Measurements from ENCODE around the gene DNMT3L. TPM values are rescaled to one million over a fixed set of nuclear protein-coding genes. Genes with fewer than 3 reads are reported as not detected.

The DNMT3L gene
- total and polyA plus RNA-seq, 2 experiments from 2014 or later = 0.27 TPM; not detected in 1

GRCh38 chr21:44281801-44282200 is 20.1 kb upstream of the DNMT3L start (continued):
- TF ChIP-seq ZNF462 (CRISPR knock-in tag; IDR thresholded peaks at IDR 0.05) = no peak
- no peak for TF ChIP-seq JUNB (IDR thresholded peaks at IDR 0.05; ENCODE audit: unreplicated experiment)
- TF ChIP-seq NANOG (IDR thresholded peaks at IDR 0.05; ENCODE audit: borderline replicate concordance) = no peak
- TF ChIP-seq ZNF331 (CRISPR knock-in tag; IDR thresholded peaks at IDR 0.05; ENCODE audit: low read depth) = no peak
- TF ChIP-seq EZH2 (IDR thresholded peaks at IDR 0.05; ENCODE audit: low read depth, unreplicated experiment) = no peak

GRCh38 chr21:44279354-44280260 is 17.9 kb upstream of the DNMT3L start:
- DNase-seq (ENCODE audit: low spot score) = no peak
- TF ChIP-seq CTCF (conservative IDR thresholded peaks at IDR 0.05; ENCODE audit: low read depth in 2 of 2) (no peak), CREB1 (CRISPR knock-in tag; IDR thresholded peaks at IDR 0.05; ENCODE audit: low read depth) (no peak), ZNF114 (CRISPR knock-in tag; IDR thresholded peaks at IDR 0.05) (no peak), REST (IDR thresholded peaks at IDR 0.05; ENCODE audit: unreplicated experiment) (no peak), EZH2phosphoT487 (IDR thresholded peaks at IDR 0.05; ENCODE audit: unreplicated experiment) (no peak), JUNB (IDR thresholded peaks at IDR 0.05; ENCODE audit: unreplicated experiment) (no peak), ETS1 (IDR thresholded peaks at IDR 0.05) (no peak)

More at GRCh38 chr21:44279354-44280260, 17.9 kb upstream of the DNMT3L start:
- H3K4me3 ChIP-seq = no peak overlapping the region
- H3K79me2 ChIP-seq (replicated peaks; ENCODE audit: insufficient read depth) = no peaks in the 10 kb centered on the region
- H3K36me3 ChIP-seq (ENCODE audit: insufficient read depth) = no peaks in the 10 kb centered on the region
- no peak overlapping the region for H3K27ac ChIP-seq (ENCODE audit: low read depth)
- no peak overlapping the region for H2AFZ ChIP-seq
- no peaks in the 10 kb centered on the region for H3K27me3 ChIP-seq (ENCODE audit: insufficient read depth)
- H3F3A ChIP-seq (replicated peaks; ENCODE audit: low read depth) = no peaks in the 10 kb centered on the region
- Mint-ChIP-seq H3K4me3 (no peak overlapping the region), H3K36me3 (ENCODE audit: low read depth) (no peaks in the 10 kb centered on the region), H3K27ac (no peak overlapping the region), H3K9me3 (no peaks in the 10 kb centered on the region), H3K4me1 (peaks cover 16% of the 10 kb centered on the region), H3K27me3 (ENCODE audit: insufficient read depth, low read depth, poor library complexity) (peaks cover 13% of the 10 kb centered on the region)
- peaks cover 5% of the 10 kb centered on the region for H3K4me1 ChIP-seq (ENCODE audit: insufficient read depth)
- H4K20me1 ChIP-seq (replicated peaks; ENCODE audit: insufficient read depth) = no peaks in the 10 kb centered on the region
- H3K4me2 ChIP-seq = no peak overlapping the region
- H3K9me2 ChIP-seq (ENCODE audit: insufficient read depth) = no peaks in the 10 kb centered on the region
- ATAC-seq = no peak

All from GM23338 (cell line).